ENCODE data around the gene PARP1. TPM values are rescaled to one million over a fixed set of nuclear protein-coding genes. Genes with fewer than 3 reads are reported as not detected.

PARP1 gene
- total RNA-seq, 1 experiment from 2014 or later, result 376 TPM

GRCh38 chr1:226422478-226422877 is 14.6 kb upstream of the PARP1 start:
- TF ChIP-seq ZNF532 (CRISPR knock-in tag; IDR thresholded peaks at IDR 0.05; ENCODE audit: borderline replicate concordance) (no peak), NFATC4 (CRISPR knock-in tag; IDR thresholded peaks at IDR 0.05) (no peak), IRF2 (CRISPR knock-in tag; IDR thresholded peaks at IDR 0.05; ENCODE audit: borderline replicate concordance, low read depth) (no peak)
- H3K4me3 Mint-ChIP-seq, result no peak overlapping the region
- H3K27ac Mint-ChIP-seq, result no peak overlapping the region
- H3K36me3 Mint-ChIP-seq, result no peaks in the 10 kb centered on the region
- ATAC-seq (no peak), DNase-seq (ENCODE audit: low spot score) (no peak)
- no peaks in the 10 kb centered on the region for H3K9me3 Mint-ChIP-seq
- POLR2A ChIA-PET, result no interaction called here
- CTCF ChIA-PET, result interaction anchor here (0.9 to 4.2 kb wide), 7 partner anchors 15 to 204 kb away, joined by 3 to 32 read pairs (median 4); partner anchors contain the start of gene PARP1
- peaks cover 19% of the 10 kb centered on the region for H3K4me1 Mint-ChIP-seq
- no peaks in the 10 kb centered on the region; the same call in 1 of the 2 replicates for H3K27me3 Mint-ChIP-seq (ENCODE audit: low read depth)

DNA sequence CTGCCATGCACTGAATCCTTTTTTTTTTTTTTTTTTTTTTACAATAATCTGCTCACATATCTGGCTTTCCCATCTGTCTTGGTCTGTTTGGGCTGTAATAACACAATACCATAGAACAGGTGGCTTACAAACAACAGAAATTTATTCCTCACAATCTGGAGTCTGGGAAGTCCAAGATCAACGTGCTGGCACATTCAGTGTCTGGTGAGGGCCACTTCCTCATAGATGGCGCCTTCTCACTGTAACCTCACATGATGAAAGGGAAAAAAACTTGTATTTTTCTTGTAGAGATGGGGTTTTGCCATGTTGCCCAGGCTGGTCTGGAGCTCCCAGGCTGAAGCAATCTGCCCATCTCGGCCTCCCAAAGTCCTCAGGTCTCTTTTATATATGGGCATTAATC is 13.0 kb upstream of the PARP1 start:
- Mint-ChIP-seq H3K27ac (no peak overlapping the region), H3K9me3 (no peaks in the 10 kb centered on the region), H3K36me3 (no peaks in the 10 kb centered on the region), H3K27me3 (ENCODE audit: low read depth) (no peaks in the 10 kb centered on the region), H3K4me1 (peaks cover 19% of the 10 kb centered on the region), H3K4me3 (no peak overlapping the region)
- ATAC-seq (no peak), DNase-seq (ENCODE audit: low spot score) (no peak)
- TF ChIP-seq RORB (CRISPR knock-in tag; IDR thresholded peaks at IDR 0.05), result no peak
- no peak for TF ChIP-seq PRRX2 (CRISPR knock-in tag; IDR thresholded peaks at IDR 0.05)
- TF ChIP-seq CBFB (CRISPR knock-in tag; IDR thresholded peaks at IDR 0.05; ENCODE audit: low read depth), result no peak
- TF ChIP-seq ZBTB43 (CRISPR knock-in tag; IDR thresholded peaks at IDR 0.05), result no peak
- ChIA-PET CTCF (interaction anchor here (1.3 to 4.2 kb wide), 5 partner anchors 13 to 205 kb away, joined by 3 to 32 read pairs (median 10); partner anchors contain the start of gene PARP1), POLR2A (no interaction called here)

DNA sequence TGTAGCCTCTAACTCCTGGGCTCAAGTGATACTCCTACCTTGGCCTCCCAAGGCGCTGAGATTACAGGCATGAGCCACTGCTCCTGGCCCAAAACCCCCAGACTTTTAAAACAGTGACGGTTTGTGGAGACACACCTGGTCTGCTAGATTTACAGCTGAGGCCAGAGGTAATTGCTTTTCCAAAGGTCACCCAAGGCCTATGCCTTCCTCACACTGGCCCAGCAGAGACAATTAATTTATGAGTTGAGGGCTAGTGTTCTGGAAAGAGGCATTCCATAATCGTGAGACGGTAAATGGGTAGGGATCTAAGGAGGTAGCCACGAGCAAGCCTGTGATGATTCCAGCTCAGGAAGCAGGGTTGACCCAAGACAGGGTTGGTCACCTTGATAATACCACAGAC is 12.4 kb upstream of the PARP1 start:
- Mint-ChIP-seq H3K36me3 (no peaks in the 10 kb centered on the region), H3K9me3 (no peaks in the 10 kb centered on the region), H3K4me1 (peaks cover 19% of the 10 kb centered on the region), H3K27me3 (ENCODE audit: low read depth) (no peaks in the 10 kb centered on the region), H3K4me3 (no peak overlapping the region), H3K27ac (no peak overlapping the region)
- ATAC-seq (no peak), DNase-seq (ENCODE audit: low spot score) (no peak)
- TF ChIP-seq SMAD4 (CRISPR knock-in tag; IDR thresholded peaks at IDR 0.05) (no peak), RELA (CRISPR knock-in tag; IDR thresholded peaks at IDR 0.05; ENCODE audit: borderline replicate concordance) (no peak), PREB (CRISPR knock-in tag; IDR thresholded peaks at IDR 0.05; ENCODE audit: borderline replicate concordance) (no peak), MLX (CRISPR knock-in tag; IDR thresholded peaks at IDR 0.05) (no peak), MAX (CRISPR knock-in tag; IDR thresholded peaks at IDR 0.05) (no peak), GRHL2 (CRISPR knock-in tag; IDR thresholded peaks at IDR 0.05; ENCODE audit: insufficient replicate concordance, severe bottlenecking) (no peak)
- TF ChIP-seq, protein P1, sequence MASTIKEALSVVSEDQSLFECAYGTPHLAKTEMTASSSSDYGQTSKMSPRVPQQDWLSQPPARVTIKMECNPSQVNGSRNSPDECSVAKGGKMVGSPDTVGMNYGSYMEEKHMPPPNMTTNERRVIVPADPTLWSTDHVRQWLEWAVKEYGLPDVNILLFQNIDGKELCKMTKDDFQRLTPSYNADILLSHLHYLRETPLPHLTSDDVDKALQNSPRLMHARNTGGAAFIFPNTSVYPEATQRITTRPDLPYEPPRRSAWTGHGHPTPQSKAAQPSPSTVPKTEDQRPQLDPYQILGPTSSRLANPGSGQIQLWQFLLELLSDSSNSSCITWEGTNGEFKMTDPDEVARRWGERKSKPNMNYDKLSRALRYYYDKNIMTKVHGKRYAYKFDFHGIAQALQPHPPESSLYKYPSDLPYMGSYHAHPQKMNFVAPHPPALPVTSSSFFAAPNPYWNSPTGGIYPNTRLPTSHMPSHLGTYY (CRISPR knock-in tag; IDR thresholded peaks at IDR 0.05), result no peak
- POLR2A ChIA-PET, result no interaction called here
- CTCF ChIA-PET, result interaction anchor here (0.5 to 4.2 kb wide), 7 partner anchors 13 to 428 kb away, joined by 3 to 32 read pairs (median 4); partner anchors contain the start of gene PARP1

Data from WTC11 (cell line).